Memory B cell (primary cell): Measurements from ENCODE around the gene C4orf46.

Experiments used
- ATAC-seq: fragments of 150-1000 bp; cut with Tn5 transposase; 2 replicates; pipeline ENCODE4 v1.10.0; 2021; ENCODE audit warnings: low read depth, mild to moderate bottlenecking, moderate library complexity
- DNase-seq, 2 donors: peaks; one replicate each; pipeline ENCODE4 v3.0.0; 2022; ENCODE audit warnings: low spot score in 2 of 2
- H3K27ac Mint-ChIP-seq: one replicate; pipeline ENCODE4 v1.8.0; 2022; ENCODE audit warnings: mild to moderate bottlenecking, moderate library complexity, mixed read lengths
- H3K27me3 Mint-ChIP-seq: one replicate; pipeline ENCODE4 v1.8.0; 2022; ENCODE audit warnings: mixed read lengths
- H3K36me3 Mint-ChIP-seq: one replicate; pipeline ENCODE4 v1.8.0; 2022; ENCODE audit warnings: mild to moderate bottlenecking, mixed read lengths
- H3K4me1 Mint-ChIP-seq: one replicate; pipeline ENCODE4 v1.8.0; 2022; ENCODE audit warnings: mixed read lengths
- H3K4me3 Mint-ChIP-seq: one replicate; pipeline ENCODE4 v1.8.0; 2022; ENCODE audit warnings: mild to moderate bottlenecking, moderate library complexity, mixed read lengths
- H3K9me3 Mint-ChIP-seq: one replicate; pipeline ENCODE4 v1.8.0; 2022; ENCODE audit warnings: mixed read lengths

C4orf46 gene

DNA sequence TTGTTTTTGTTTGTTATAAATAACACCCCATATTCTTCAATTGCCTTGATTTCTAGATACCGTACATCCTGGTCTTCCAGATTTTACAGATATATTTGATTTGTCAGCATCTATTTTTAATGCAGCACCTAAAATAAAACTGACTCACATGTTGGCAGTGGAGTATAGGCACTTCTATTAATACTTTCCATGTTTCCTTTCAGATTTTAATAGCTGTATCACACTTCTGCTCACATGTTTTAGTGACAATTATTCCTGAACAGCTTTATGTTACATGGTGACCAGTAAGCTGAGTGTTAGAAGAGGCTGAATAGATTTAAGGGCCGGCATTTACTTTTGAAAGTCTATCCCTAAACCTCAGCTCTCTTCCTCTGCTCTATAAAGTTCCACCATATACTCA, 46.1 kb downstream of the C4orf46 start:
- H3K36me3 Mint-ChIP-seq = no peaks in the 10 kb centered on the region
- peaks cover 2% of the 10 kb centered on the region for H3K27me3 Mint-ChIP-seq
- no peaks in the 10 kb centered on the region for H3K9me3 Mint-ChIP-seq
- DNase-seq (no peak), ATAC-seq (no peak)
- H3K4me3 Mint-ChIP-seq = no peak overlapping the region
- H3K4me1 Mint-ChIP-seq = no peaks in the 10 kb centered on the region
- no peak overlapping the region for H3K27ac Mint-ChIP-seq

DNA sequence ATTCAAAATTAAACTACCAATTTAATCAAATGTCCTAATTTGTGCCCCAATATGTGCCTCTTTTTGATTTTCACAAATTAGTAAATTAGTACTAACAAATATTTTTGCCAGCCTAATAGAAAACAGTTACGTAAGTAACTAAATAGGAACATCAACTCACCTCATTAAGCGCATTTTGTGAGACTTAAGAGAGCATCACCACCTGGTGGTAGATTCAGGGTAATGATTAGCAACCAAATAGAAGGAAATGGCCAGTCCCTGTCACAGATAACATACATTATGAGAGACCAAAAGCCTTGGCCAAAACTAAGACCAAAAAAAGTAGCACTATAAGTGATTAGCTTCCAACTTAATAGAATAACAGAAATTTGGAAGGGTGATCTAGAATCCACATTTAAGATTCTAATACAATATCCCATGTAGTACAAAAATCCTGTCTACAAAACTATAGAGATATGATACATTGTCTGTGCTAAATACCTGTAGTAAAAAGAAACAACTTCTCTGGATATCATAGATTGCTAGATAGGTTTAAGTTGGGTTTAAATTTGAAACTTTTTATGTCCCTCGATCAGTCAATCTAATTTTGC, 46.7 kb downstream of the C4orf46 start:
- peak in 1 of 2 donors; percentile 5 for DNase-seq
- Mint-ChIP-seq H3K4me3 (no peak overlapping the region), H3K4me1 (no peaks in the 10 kb centered on the region), H3K36me3 (no peaks in the 10 kb centered on the region), H3K27me3 (peaks cover 2% of the 10 kb centered on the region), H3K27ac (no peak overlapping the region), H3K9me3 (no peaks in the 10 kb centered on the region)
- ATAC-seq = peak; percentile 71

DNA sequence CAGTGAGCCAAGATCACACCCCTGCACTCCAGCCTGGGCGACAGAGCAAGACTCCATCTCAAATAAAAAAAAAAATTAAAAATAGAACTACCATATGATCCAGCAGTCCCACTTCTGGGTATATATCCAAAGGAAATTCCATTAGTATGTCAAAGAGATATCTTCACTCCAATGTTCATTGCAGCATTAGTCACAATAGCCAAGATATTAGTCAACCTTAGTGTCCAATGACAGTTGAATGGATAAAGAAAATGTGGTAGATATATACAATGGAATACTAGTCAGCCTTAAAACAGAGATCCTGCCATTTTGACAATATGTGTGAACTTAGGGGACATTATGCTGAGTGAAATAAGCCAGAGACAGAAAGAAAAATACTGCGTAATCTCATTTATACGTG, 49.4 kb downstream of the C4orf46 start:
- H3K4me1 Mint-ChIP-seq = no peaks in the 10 kb centered on the region
- no peaks in the 10 kb centered on the region for H3K9me3 Mint-ChIP-seq
- no peak overlapping the region for H3K4me3 Mint-ChIP-seq
- peaks cover 2% of the 10 kb centered on the region for H3K27me3 Mint-ChIP-seq
- no peak for DNase-seq
- H3K27ac Mint-ChIP-seq = no peak overlapping the region
- no peaks in the 10 kb centered on the region for H3K36me3 Mint-ChIP-seq
- ATAC-seq = no peak

DNA sequence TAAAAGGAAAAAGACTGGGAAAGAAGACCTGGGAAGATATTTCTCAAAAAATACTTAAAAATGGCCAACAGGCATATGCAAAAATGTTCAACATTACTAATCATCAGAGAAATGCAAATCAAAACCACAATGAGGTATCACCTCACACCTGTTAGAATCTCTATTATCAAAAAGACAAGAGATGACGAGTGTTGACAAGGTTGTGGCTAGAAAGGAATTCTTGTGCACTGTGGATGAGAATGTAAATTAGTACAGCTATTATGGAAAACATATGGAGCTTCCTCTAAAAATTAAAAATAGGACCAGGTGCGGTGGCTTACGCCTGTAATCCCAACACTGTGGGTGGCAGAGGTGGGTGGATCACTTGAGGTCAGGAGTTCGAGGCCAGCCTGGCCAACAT, 50.0 kb downstream of the C4orf46 start:
- peak; percentile 29 for ATAC-seq
- no peaks in the 10 kb centered on the region for H3K9me3 Mint-ChIP-seq
- no peaks in the 10 kb centered on the region for H3K4me1 Mint-ChIP-seq
- no peaks in the 10 kb centered on the region for H3K36me3 Mint-ChIP-seq
- H3K4me3 Mint-ChIP-seq = no peak overlapping the region
- DNase-seq = no peak
- H3K27ac Mint-ChIP-seq = no peak overlapping the region
- H3K27me3 Mint-ChIP-seq = peaks cover 2% of the 10 kb centered on the region

DNA sequence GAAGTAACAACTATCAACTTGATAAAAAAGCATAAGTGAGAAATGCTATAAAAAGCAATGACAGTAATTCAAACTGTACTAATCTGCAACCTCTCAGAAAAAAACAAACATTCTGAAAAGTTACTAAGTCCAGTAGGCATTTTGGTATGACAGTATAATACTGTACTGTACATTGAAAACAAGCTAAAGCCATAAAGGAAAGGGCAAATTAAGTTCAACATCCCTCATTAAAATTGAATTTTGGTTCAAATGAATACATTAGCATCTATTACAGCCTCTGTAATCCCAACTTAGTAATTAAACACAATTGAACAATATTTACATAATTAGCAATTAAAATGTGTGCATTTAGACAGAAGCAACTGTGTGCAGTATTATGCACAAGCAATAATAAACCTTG, 53.7 kb downstream of the C4orf46 start:
- DNase-seq = no peak
- no peaks in the 10 kb centered on the region for H3K4me1 Mint-ChIP-seq
- no peaks in the 10 kb centered on the region for H3K9me3 Mint-ChIP-seq
- H3K27me3 Mint-ChIP-seq = peaks cover 2% of the 10 kb centered on the region
- no peaks in the 10 kb centered on the region for H3K36me3 Mint-ChIP-seq
- H3K4me3 Mint-ChIP-seq = no peak overlapping the region
- no peak overlapping the region for H3K27ac Mint-ChIP-seq
- no peak for ATAC-seq
